ENCODE measurements around the gene TWIST1. TPM values are rescaled to one million over a fixed set of nuclear protein-coding genes. Genes with fewer than 3 reads are reported as not detected.

Gene TWIST1
- not detected in 2 replicates for total RNA-seq

DNA sequence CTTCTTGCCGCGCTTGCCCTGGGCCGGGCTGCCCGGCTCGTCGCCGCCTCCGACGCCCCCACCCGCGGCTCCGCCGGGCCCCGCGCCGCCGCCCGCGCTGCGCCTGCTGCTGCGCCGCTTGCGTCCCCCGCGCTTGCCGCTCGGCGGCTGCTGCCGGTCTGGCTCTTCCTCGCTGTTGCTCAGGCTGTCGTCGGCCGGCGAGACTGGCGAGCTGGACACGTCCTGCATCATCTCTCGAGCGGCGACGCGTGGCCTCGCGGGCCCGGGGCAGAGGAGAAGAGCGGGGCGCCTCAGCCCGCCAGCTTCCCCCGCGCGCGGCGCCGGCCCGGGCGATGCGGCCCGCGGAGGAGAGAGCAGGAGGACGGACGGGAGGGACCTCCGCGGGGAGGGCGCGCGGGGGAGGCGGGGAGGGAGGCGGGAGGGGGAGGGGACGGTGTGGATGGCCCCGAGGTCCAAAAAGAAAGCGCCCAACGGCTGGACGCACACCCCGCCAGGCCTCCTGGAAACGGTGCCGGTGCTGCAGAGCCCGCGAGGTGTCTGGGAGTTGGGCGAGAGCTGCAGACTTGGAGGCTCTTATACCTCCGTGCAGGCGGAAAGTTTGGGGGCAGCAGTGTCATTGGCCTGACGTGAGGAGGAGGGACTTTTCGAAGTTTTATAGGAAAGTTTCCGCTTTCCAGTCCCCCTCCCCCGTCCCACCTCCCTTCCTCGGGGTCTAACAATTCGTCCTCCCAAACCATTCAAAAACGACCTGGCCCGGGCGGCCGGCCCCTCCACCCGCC is at the start of gene TWIST1:
TSS of gene TWIST1 (minus strand) at position 546 of the 779 bp plus-strand sequence. CDS start at position 231, 315 bp downstream.

DNA sequence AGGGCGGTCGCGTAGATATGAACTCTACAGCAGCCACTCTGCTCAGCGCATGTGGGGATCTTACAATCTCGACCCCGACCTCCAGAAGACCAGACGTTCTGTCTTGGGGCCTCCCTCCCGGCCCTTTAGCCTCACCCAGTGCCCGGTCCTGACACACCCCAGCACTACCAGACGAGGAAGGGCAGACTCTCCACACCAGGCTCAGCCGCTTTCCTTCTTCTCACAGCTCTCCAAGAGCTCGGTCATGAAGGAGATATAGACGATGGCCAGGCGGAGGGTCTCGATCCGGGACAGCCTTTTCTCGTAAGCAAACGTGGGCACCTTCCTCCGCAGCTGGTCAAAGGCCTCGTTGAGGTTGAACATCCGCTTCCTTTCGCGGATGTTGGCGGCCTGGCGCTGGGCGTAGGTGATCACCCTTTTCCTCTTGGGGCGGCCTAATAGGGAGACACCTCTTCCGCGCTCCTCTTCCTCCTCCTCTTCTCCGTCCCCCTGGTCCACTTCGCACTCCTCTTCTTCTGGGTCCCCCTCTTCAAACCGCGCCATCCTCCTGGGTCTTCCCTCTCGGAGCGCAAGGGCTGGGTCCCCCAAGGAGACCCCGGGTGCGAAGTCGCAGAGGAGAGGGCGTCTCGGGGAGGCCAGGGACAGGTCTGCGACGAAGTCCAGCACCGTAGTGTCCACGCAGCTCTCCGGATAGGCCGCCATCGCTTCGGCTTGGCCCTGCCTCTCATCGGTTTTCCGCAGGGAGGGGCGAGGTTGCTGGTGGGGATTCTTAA is 27.4 kb upstream of the TWIST1 start, which contains the start of gene FERD3L:
TSS of gene FERD3L (minus strand) at position 761 of the 773 bp plus-strand sequence. CDS start at position 702, 59 bp downstream.

Other genes starting within 250 kb of the TWIST1 start
- not detected in 2 replicates for gene FERD3L, start 27.8 kb upstream of the TWIST1 start, total RNA-seq